ENCODE results near the gene COP1.
"Not testable (repeated sequence)": the region's sequence is repeated elsewhere in the genome, so short reads cannot be mapped to it uniquely, and the experiment has no call there.

The COP1 gene

GRCh38 chr1:176032040-176032645 is 174.9 kb downstream of the COP1 start:
- no peak for DNase-seq

GRCh38 chr1:176029609-176030008 is 177.5 kb downstream of the COP1 start:
- no peak for DNase-seq

GRCh38 chr1:176029155-176029554 is 177.9 kb downstream of the COP1 start:
- DNase-seq, result no peak

GRCh38 chr1:176027934-176028333 is 179.2 kb downstream of the COP1 start:
- not testable (repeated sequence) for DNase-seq

GRCh38 chr1:176022574-176022973 is 184.5 kb downstream of the COP1 start:
- DNase-seq, result no peak

- DNase-seq, result no peak
These were observed 189.4 kb downstream of the COP1 start for GRCh38 chr1:176017722-176018121.

- DNase-seq, result no peak
These were observed 197.1 kb downstream of the COP1 start for GRCh38 chr1:176009951-176010350.

- not testable (repeated sequence) for DNase-seq
These were observed 199.2 kb downstream of the COP1 start for GRCh38 chr1:176007756-176008389.

- not testable (repeated sequence) for DNase-seq
These were observed 212.4 kb downstream of the COP1 start for GRCh38 chr1:175994660-175995059.

- not testable (repeated sequence) for DNase-seq
These were observed 214.3 kb downstream of the COP1 start for GRCh38 chr1:175992825-175993224.

- not testable (repeated sequence) for DNase-seq
These were observed 214.9 kb downstream of the COP1 start for GRCh38 chr1:175992202-175992601.

GRCh38 chr1:175984813-175985212 is 222.3 kb downstream of the COP1 start:
- no peak for DNase-seq

GRCh38 chr1:175984057-175984812 is 222.9 kb downstream of the COP1 start:
- DNase-seq, result no peak

GRCh38 chr1:175983363-175983762 is 223.7 kb downstream of the COP1 start:
- not testable (repeated sequence) for DNase-seq

- DNase-seq, result no peak
These were observed 226.0 kb downstream of the COP1 start for GRCh38 chr1:175981128-175981527.

GRCh38 chr1:175978926-175979325 is 228.2 kb downstream of the COP1 start:
- no peak for DNase-seq

- DNase-seq, result no peak
These were observed 228.6 kb downstream of the COP1 start for GRCh38 chr1:175978476-175978875.

GRCh38 chr1:175976865-175977642 is 230.0 kb downstream of the COP1 start:
- no peak for DNase-seq

- no peak for DNase-seq
These were observed 237.9 kb downstream of the COP1 start for GRCh38 chr1:175969231-175969630.

- no peak for DNase-seq
These were observed 238.5 kb downstream of the COP1 start for GRCh38 chr1:175968486-175969172.

- no peak for DNase-seq
These were observed 243.3 kb downstream of the COP1 start for GRCh38 chr1:175963740-175964139.

GRCh38 chr1:175960169-175960568 is 246.9 kb downstream of the COP1 start:
- DNase-seq, result no peak

- no peak for DNase-seq
These were observed 255.5 kb downstream of the COP1 start for GRCh38 chr1:175951627-175952026.

All from CD4-positive, alpha-beta T cell treated with Interleukin-15 for 1 hour (primary cell).